Esophagus squamous epithelium (tissue), 4 donors: ENCODE measurements around the gene HMGCLL1.

Source experiments
- POLR2A ChIP-seq, 4 donors: fragments of 450-650 bp; IDR thresholded peaks; one replicate each; pipeline ENCODE4 v1.6.1; 2017; ENCODE audit warnings: antibody characterized with exemption in 4 of 4, mild to moderate bottlenecking in 4 of 4, moderate library complexity in 3 of 4
- TF ChIP-seq, protein P1 (sequence below), 6 experiments: fragments of 450-650 bp in 4 of 6; fragments of 200-600 bp in 2 of 6; sonication (generic) in 2 of 6; IDR thresholded peaks; one replicate each; pipeline ENCODE4 v1.5.1; 2016 to 2019; ENCODE audit warnings: antibody characterized with exemption in 6 of 6, mild to moderate bottlenecking in 4 of 6, moderate library complexity in 4 of 6

GRCh38 chr6:55530931-55531330, 48.1 kb downstream of the HMGCLL1 start:
- TF ChIP-seq POLR2A (IDR thresholded peaks at IDR 0.05) = no peak
- TF ChIP-seq, protein P1, sequence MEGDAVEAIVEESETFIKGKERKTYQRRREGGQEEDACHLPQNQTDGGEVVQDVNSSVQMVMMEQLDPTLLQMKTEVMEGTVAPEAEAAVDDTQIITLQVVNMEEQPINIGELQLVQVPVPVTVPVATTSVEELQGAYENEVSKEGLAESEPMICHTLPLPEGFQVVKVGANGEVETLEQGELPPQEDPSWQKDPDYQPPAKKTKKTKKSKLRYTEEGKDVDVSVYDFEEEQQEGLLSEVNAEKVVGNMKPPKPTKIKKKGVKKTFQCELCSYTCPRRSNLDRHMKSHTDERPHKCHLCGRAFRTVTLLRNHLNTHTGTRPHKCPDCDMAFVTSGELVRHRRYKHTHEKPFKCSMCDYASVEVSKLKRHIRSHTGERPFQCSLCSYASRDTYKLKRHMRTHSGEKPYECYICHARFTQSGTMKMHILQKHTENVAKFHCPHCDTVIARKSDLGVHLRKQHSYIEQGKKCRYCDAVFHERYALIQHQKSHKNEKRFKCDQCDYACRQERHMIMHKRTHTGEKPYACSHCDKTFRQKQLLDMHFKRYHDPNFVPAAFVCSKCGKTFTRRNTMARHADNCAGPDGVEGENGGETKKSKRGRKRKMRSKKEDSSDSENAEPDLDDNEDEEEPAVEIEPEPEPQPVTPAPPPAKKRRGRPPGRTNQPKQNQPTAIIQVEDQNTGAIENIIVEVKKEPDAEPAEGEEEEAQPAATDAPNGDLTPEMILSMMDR (IDR thresholded peaks at IDR 0.05) = no peak
